Natural killer cell (primary cell): ENCODE results near the gene LARGE1. TPM values are rescaled to one million over a fixed set of nuclear protein-coding genes. Genes with fewer than 3 reads are reported as not detected.

Experiments
- ATAC-seq, 3 donors: fragments of 150-1000 bp in 2 of 3; fragments of 200-7000 bp in 1 of 3; cut with Tn5 transposase; 1 replicate in 1 of 3; 2 replicates in 2 of 3; pipeline ENCODE4 v1.10.0; 2021; ENCODE audit warnings: mild to moderate bottlenecking in 2 of 3, moderate library complexity in 2 of 3
- DNase-seq, 2 donors: peaks; one replicate each; pipeline versions ENCODE4 v3.0.0 to v3.0.0-alpha.2; 2013 to 2021; ENCODE audit warnings: mixed read lengths in 1 of 2
- H3K27ac ChIP-seq: one replicate; pipeline ENCODE4 v1.5.1; 2013; ENCODE audit warnings: mild to moderate bottlenecking, low read length
- H3K27me3 ChIP-seq: one replicate; pipeline ENCODE4 v1.6.1; 2013; ENCODE audit warnings: low read length; ENCODE audit not compliant: control insufficient read depth, insufficient read depth
- H3K36me3 ChIP-seq: one replicate; pipeline ENCODE4 v1.6.1; 2013; ENCODE audit warnings: low read length; ENCODE audit not compliant: control insufficient read depth, insufficient read depth
- H3K4me1 ChIP-seq: one replicate; pipeline ENCODE4 v1.6.1; 2013; ENCODE audit warnings: low read length; ENCODE audit not compliant: control insufficient read depth, insufficient read depth
- H3K4me3 ChIP-seq: one replicate; pipeline ENCODE4 v1.5.1; 2013; ENCODE audit warnings: low read length
- H3K9me3 ChIP-seq: one replicate; pipeline ENCODE4 v1.6.1; 2013; ENCODE audit warnings: low read length; ENCODE audit not compliant: control insufficient read depth, insufficient read depth
- H3K27ac Mint-ChIP-seq, 2 donors: one replicate each; pipeline ENCODE4 v1.8.0; 2022; ENCODE audit warnings: mild to moderate bottlenecking in 2 of 2, mixed read lengths in 2 of 2, moderate library complexity in 1 of 2
- H3K27me3 Mint-ChIP-seq, 2 donors: one replicate each; pipeline ENCODE4 v1.8.0; 2022; ENCODE audit warnings: low read depth in 2 of 2, mixed read lengths in 2 of 2
- H3K36me3 Mint-ChIP-seq: one replicate; pipeline ENCODE4 v1.8.0; 2022; ENCODE audit warnings: mixed read lengths
- H3K4me1 Mint-ChIP-seq, 2 donors: one replicate each; pipeline ENCODE4 v1.8.0; 2022; ENCODE audit warnings: mixed read lengths in 2 of 2
- H3K4me3 Mint-ChIP-seq: one replicate; pipeline ENCODE4 v1.8.0; 2022; ENCODE audit warnings: mild to moderate bottlenecking, moderate library complexity, mixed read lengths
- H3K9me3 Mint-ChIP-seq, 2 donors: one replicate each; pipeline ENCODE4 v1.8.0; 2022; ENCODE audit warnings: mixed read lengths in 2 of 2
- WGBS: methylation state at CpG from one replicate; pipeline ENCODE4 v1.1.7; 2013; ENCODE audit warnings: missing lambda C conversion rate; ENCODE audit not compliant: insufficient coverage; 5-methylcytosine and 5-hydroxymethylcytosine counted together
- intact Hi-C: fragments of 100-400 bp; cut with micrococcal nuclease; formaldehyde crosslinking; loops from one replicate; pipeline ENCODE4 v1.14.2; 2022
- total RNA-seq, 4 donors: library from RNA; stranded (reverse); fragments of 120-200 nt in 1 of 4; gene quantifications; one replicate each; pipeline versions ENCODE4 v1.2.3 to v1.2.4, GENCODE V29; 2013 to 2022
- TF ChIP-seq, protein P1 (sequence below): fragments of 200-600 bp; IDR thresholded peaks from one replicate; pipeline ENCODE4 v1.8.0; 2022; ENCODE audit warnings: antibody characterized with exemption

Gene LARGE1
- total RNA-seq, 3 donors from 2014 or later (not counting 1 experiment from before 2014, with no cell fraction given), result 2.6 to 11.6 (median 4.1) TPM

DNA sequence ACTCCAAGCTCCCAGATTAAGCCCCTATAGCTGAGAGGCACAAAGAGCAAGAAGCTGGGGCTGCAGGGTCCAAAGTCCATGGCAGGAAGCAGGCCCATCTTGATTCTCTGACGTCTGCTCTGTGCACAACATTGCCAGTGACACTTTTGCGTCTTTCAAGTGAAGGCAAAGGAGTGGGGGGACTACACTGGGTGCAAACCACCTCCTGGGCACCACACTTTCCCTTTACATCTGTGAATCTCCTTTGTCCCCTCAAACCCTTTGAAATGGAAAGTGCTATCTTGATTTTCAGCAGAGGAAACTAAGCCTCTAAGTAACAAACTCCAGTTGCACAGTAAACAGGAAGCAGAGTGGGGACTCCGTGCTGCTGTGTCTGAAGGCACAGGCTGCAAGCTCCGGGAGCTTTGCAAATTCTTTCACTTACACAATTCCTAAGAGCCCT is 428.0 kb downstream of the LARGE1 start:
- no peaks in the 10 kb centered on the region for H3K36me3 ChIP-seq
- no peaks in the 10 kb centered on the region for H3K27me3 Mint-ChIP-seq
- intact Hi-C loops, result no loop called here

DNA sequence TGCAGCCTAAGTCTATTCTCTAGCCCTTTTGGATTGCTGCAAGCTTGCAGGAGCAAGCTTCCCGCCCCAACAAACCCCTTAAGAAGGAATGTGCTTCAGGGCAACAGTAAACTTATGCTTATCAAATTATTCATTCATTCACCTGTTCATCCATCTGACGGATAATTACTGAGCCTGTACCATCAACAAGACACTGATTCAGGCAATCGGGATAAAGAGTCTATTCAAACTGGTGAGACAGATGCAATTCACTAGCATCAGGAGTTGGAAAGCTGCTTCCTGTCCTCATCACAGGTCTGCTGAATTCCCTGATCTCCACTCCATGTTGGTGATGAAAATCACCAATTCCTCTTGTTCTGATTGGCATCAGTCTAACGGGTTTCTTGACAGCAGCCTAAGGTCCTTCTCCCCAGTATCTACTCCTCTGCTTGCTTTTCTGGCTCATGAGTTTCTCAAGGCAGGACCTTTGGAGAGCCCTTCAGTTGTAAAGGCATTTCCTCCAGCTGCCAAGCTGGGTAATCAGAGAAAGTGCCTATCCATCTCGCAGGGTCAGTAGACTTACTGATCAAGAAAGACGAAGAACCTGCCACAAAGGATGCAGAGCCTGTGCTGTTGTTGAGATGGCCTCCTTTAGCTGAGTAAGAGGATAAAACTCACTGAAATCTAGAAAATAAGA is 433.1 kb downstream of the LARGE1 start:
- H3K27ac Mint-ChIP-seq, result no peak overlapping the region
- Histone ChIP-seq H3K4me1 (peaks cover 7% of the 10 kb centered on the region), H3K4me3 (no peak overlapping the region), H3K27ac (no peak overlapping the region), H3K36me3 (no peaks in the 10 kb centered on the region), H3K27me3 (no peaks in the 10 kb centered on the region), H3K9me3 (no peaks in the 10 kb centered on the region)
- H3K9me3 Mint-ChIP-seq, result peaks cover 0 to 2% of the 10 kb centered on the region in 2 donors
- TF ChIP-seq, protein P1, sequence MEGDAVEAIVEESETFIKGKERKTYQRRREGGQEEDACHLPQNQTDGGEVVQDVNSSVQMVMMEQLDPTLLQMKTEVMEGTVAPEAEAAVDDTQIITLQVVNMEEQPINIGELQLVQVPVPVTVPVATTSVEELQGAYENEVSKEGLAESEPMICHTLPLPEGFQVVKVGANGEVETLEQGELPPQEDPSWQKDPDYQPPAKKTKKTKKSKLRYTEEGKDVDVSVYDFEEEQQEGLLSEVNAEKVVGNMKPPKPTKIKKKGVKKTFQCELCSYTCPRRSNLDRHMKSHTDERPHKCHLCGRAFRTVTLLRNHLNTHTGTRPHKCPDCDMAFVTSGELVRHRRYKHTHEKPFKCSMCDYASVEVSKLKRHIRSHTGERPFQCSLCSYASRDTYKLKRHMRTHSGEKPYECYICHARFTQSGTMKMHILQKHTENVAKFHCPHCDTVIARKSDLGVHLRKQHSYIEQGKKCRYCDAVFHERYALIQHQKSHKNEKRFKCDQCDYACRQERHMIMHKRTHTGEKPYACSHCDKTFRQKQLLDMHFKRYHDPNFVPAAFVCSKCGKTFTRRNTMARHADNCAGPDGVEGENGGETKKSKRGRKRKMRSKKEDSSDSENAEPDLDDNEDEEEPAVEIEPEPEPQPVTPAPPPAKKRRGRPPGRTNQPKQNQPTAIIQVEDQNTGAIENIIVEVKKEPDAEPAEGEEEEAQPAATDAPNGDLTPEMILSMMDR, result no peak
- H3K27me3 Mint-ChIP-seq, result no peaks in the 10 kb centered on the region
- WGBS, result 82% methylated on average over 6 of the region's 6 CpGs
- peaks cover 6% of the 10 kb centered on the region in 2 donors for H3K4me1 Mint-ChIP-seq
- no peaks in the 10 kb centered on the region for H3K36me3 Mint-ChIP-seq
- no peak for ATAC-seq
- no peak for DNase-seq
- intact Hi-C loops, result no loop called here
- H3K4me3 Mint-ChIP-seq, result no peak overlapping the region

More for the DNA sequence above, 428.0 kb downstream of the LARGE1 start:
- Histone ChIP-seq H3K4me3 (no peak overlapping the region), H3K4me1 (peaks cover 14% of the 10 kb centered on the region), H3K27me3 (no peaks in the 10 kb centered on the region), H3K9me3 (no peaks in the 10 kb centered on the region), H3K27ac (peak overlapping the region; percentile 59)
- DNase-seq, result peak in 1 of 2 donors; percentile 44
- ATAC-seq, result peak in 2 of 3 donors; percentile 65 to 67
- Mint-ChIP-seq H3K27ac (peak overlapping the region; percentile 8 to 72), H3K4me3 (peak overlapping the region; percentile 33), H3K9me3 (no peaks in the 10 kb centered on the region), H3K4me1 (peaks cover 12% of the 10 kb centered on the region in 2 donors), H3K36me3 (no peaks in the 10 kb centered on the region)
- TF ChIP-seq, protein P1, result no peak
- WGBS, result 12% methylated on average over 4 of the region's 4 CpGs

DNA sequence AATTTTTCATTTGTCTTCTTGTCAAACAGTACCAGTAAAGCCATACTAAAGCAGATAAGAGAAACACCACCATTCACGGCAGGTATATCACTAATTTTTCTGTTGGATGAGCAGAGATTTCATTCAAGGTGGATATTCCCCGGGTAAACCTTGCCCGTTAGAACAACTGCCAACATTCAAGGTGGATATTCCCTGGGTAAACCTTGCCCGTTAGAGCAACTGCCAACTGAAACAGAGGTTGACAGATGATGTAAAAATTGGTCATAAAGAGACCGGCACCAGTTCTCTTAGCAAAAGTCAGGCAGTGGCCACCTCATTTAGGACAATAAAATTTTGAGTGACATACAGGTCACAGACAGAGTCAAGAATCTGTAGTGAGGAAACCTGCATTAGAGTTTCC is 438.7 kb downstream of the LARGE1 start:
- no peaks in the 10 kb centered on the region for H3K4me1 ChIP-seq
- Mint-ChIP-seq H3K36me3 (no peaks in the 10 kb centered on the region), H3K27me3 (no peaks in the 10 kb centered on the region), H3K9me3 (peaks cover 0 to 2% of the 10 kb centered on the region in 2 donors), H3K4me1 (no peaks in the 10 kb centered on the region), H3K4me3 (no peak overlapping the region), H3K27ac (no peak overlapping the region)
- DNase-seq, result no peak
- ATAC-seq, result no peak
- H3K36me3 ChIP-seq, result no peaks in the 10 kb centered on the region
- WGBS, result 90% methylated on average over 5 of the region's 5 CpGs
- TF ChIP-seq, protein P1, result no peak
- intact Hi-C loops, result no loop called here
- no peaks in the 10 kb centered on the region for H3K27me3 ChIP-seq
- no peak overlapping the region for H3K4me3 ChIP-seq
- H3K9me3 ChIP-seq, result no peaks in the 10 kb centered on the region
- no peak overlapping the region for H3K27ac ChIP-seq
